HEK293T (cell line): Measurements from ENCODE around the gene HAGH.

ENCODE experiments used
- CTCF ChIA-PET: fragments of 350-600 bp; formaldehyde crosslinking; extraction: SDS; loops from one replicate; lab custom pipeline; 2021; ENCODE audit warnings: antibody characterized with exemption, inconsistent platforms; lab: Yijun Ruan, JAX
- POLR2A ChIA-PET: fragments of 350-600 bp; formaldehyde crosslinking; extraction: SDS; loops from one replicate; lab custom pipeline; 2020; ENCODE audit warnings: antibody characterized with exemption, inconsistent platforms; lab: Yijun Ruan, JAX
- DNase-seq: peaks from one replicate; pipeline ENCODE4 v3.0.0; 2012; ENCODE audit warnings: mixed read lengths; ENCODE audit errors: extremely low spot score
- ARNT ChIP-seq: fragments of 450-650 bp; IDR thresholded peaks from 2 replicates; pipeline ENCODE4 v1.6.1; 2017; ENCODE audit warnings: mild to moderate bottlenecking
- BHLHE40 ChIP-seq: fragments of 450-650 bp; IDR thresholded peaks from 2 replicates; pipeline ENCODE4 v1.6.1; 2016; ENCODE audit warnings: mild to moderate bottlenecking, moderate library complexity, borderline replicate concordance
- ELF4 ChIP-seq: fragments of 450-650 bp; IDR thresholded peaks from 2 replicates; pipeline ENCODE4 v1.6.1; 2017; ENCODE audit warnings: antibody characterized with exemption
- FOXA1 ChIP-seq: fragments of 450-650 bp; IDR thresholded peaks from 2 replicates; pipeline ENCODE4 v1.6.1; 2016; ENCODE audit warnings: mild to moderate bottlenecking
- FOXK2 ChIP-seq: fragments of 450-650 bp; IDR thresholded peaks from 2 replicates; pipeline ENCODE4 v1.6.1; 2016; ENCODE audit warnings: mild to moderate bottlenecking
- FOXM1 ChIP-seq: fragments of 450-650 bp; IDR thresholded peaks from 2 replicates; pipeline ENCODE4 v1.6.1; 2017; ENCODE audit warnings: mild to moderate bottlenecking, borderline replicate concordance
- HDGF ChIP-seq: fragments of 450-650 bp; IDR thresholded peaks from 2 replicates; pipeline ENCODE4 v1.6.1; 2017; ENCODE audit warnings: antibody characterized with exemption, borderline replicate concordance
- L3MBTL2 ChIP-seq: fragments of 450-650 bp; conservative IDR thresholded peaks from 2 replicates; pipeline ENCODE4 v1.6.1; 2016; ENCODE audit warnings: mild to moderate bottlenecking
- LEF1 ChIP-seq: fragments of 450-650 bp; IDR thresholded peaks from 2 replicates; pipeline ENCODE4 v1.6.1; 2017; ENCODE audit warnings: mild to moderate bottlenecking, borderline replicate concordance
- SP1 ChIP-seq: fragments of 450-650 bp; IDR thresholded peaks from 2 replicates; pipeline ENCODE4 v1.6.1; 2017
- SUZ12 ChIP-seq: fragments of 450-650 bp; IDR thresholded peaks from 2 replicates; pipeline ENCODE4 v1.6.1; 2016; ENCODE audit warnings: mild to moderate bottlenecking
- TARDBP ChIP-seq: fragments of 450-650 bp; IDR thresholded peaks from 2 replicates; pipeline ENCODE4 v1.6.1; 2016
- ZNF384 ChIP-seq: fragments of 450-650 bp; IDR thresholded peaks from 2 replicates; pipeline ENCODE4 v1.6.1; 2016
- TF ChIP-seq, protein P1 (sequence below): fragments of 450-650 bp; IDR thresholded peaks from 2 replicates; pipeline ENCODE4 v1.6.1; 2016

HAGH gene

DNA sequence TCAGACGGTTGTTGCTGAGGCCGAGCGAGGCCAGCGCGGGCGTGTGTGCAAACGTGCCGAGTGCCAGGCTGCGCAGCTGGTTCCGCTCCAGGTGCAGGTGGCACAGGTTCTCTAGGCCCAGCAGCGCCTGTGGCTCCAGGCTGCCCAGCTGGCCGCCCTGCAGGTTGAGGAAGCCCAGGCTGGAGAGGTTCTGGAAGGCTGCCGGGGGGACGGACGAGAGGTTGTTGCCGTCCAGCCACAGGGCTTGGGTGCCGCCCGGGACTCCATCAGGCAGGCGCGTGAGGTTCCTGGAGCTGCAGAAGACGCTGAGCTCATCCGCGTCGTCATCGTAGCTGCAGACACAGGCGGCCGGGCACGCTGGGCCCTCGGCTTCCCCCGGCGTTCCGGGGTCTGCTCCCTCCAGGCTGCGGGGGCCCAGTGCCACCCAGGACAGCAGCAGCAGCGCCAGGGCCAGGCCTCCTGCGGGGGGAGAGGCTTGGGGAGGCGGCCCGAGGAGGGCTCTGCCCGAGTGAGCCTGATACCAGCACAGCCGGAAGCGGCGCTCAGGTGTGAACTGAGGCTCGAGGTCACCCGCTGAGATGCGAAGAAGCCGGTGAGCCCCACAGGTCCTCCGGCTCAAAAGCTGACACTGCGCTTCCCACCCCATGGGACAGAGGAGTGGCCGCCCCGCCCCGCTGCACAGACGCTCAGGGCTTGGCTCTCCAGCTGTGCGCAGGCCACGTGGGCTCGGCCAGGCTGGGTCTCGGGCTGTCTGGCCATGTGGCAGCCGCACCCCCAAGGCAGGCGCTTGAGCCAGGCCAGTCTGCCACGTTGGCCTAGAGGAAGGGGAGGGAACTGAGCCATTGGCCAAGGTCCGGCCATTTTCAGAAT lies 34.4 kb downstream of the HAGH start:
- POLR2A ChIA-PET: interaction anchor here (0.8 to 2.9 kb wide), 2 partner anchors 9 to 12 kb away, joined by 3 to 25 read pairs; partner anchors contain the start of genes NUBP2 and SPSB3
- CTCF ChIA-PET: no interaction called here
- TF ChIP-seq BHLHE40: no peak
- TF ChIP-seq SUZ12: no peak
- TF ChIP-seq TARDBP: no peak
- TF ChIP-seq, protein P1, sequence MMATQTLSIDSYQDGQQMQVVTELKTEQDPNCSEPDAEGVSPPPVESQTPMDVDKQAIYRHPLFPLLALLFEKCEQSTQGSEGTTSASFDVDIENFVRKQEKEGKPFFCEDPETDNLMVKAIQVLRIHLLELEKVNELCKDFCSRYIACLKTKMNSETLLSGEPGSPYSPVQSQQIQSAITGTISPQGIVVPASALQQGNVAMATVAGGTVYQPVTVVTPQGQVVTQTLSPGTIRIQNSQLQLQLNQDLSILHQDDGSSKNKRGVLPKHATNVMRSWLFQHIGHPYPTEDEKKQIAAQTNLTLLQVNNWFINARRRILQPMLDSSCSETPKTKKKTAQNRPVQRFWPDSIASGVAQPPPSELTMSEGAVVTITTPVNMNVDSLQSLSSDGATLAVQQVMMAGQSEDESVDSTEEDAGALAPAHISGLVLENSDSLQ: no peak
- no peak for DNase-seq

DNA sequence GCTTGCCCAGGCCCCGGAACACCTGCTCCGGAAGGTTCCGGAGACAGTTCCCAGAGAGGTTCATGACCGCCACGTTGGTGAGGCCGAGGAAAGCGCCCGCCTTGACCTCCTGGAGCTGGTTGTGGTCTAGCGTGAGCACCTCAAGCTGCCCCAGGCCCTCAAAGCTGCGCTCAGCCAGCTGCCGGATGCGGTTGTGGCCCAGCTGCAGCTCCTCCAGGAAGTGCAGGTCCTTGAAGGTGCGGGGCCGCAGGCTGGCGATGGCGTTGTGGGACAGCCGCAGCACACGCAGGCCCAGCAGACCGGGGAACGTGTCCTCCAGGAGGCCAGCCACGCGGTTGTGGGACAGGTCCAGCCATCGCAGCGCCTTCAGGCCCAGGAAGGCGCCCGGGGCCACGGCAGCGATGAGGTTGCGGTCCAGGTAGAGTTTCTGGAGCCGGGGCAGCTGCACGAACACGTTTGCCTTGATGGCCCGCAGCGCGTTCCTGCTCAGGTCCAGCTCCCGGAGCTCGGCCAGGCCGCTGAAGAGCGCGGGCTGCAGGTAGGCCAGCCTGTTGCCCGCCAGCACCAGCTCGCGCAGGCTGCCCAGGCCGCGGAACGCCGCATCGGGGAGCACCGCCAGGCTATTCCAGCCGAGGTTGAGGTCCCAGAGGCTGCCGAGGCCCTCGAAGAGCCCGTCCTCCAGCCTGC lies 35.2 kb downstream of the HAGH start:
- no peak for TF ChIP-seq LEF1
- no peak for TF ChIP-seq FOXA1
- TF ChIP-seq BHLHE40: no peak
- CTCF ChIA-PET: no interaction called here
- POLR2A ChIA-PET: interaction anchor here (0.9 to 2.9 kb wide), 2 partner anchors 9 to 152 kb away, joined by 3 to 25 read pairs; partner anchors contain the start of genes MSRB1, NUBP2 and SPSB3
- no peak for DNase-seq

DNA sequence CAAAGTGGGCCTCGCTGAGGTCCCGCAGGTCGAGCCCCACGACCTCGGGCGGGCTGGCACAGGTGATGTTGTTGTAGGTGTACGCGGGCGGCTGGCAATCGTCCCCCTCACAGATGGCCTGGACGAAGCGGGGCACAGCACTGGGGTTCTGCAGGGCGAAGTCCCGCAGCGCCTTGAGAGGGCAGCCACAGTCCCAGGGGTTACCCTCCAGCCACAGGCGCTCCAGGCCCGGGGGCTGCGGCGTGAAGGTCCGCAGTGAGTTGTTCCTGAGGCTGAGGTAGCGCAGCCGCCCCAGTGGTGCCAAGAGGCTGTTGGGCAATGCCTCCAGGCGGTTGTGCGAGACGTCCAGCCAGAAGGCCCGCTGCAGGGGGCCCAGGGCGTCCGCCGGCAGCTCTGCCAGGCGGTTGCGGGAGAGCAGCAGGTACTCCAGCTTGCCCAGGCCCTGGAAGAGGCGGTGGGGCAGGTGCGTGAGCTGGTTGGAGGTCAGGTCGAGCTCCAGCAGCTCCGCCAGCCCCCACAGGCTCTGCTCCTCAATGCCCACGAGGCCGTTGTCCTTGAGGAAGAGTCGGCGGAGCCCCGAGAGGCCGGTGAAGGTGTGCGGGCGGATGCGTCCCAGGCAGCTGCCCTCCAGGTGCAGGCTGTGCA lies 35.9 kb downstream of the HAGH start:
- POLR2A ChIA-PET: interaction anchor here (0.9 to 2.9 kb wide), 2 partner anchors 8 to 153 kb away, joined by 3 to 25 read pairs; partner anchors contain the start of genes MSRB1, NUBP2 and SPSB3
- CTCF ChIA-PET: no interaction called here
- TF ChIP-seq SUZ12 (no peak), FOXK2 (no peak), BHLHE40 (no peak), LEF1 (no peak), TARDBP (no peak), ARNT (no peak), ELF4 (no peak), FOXM1 (no peak), HDGF (no peak), FOXA1 (no peak)
- DNase-seq: no peak

DNA sequence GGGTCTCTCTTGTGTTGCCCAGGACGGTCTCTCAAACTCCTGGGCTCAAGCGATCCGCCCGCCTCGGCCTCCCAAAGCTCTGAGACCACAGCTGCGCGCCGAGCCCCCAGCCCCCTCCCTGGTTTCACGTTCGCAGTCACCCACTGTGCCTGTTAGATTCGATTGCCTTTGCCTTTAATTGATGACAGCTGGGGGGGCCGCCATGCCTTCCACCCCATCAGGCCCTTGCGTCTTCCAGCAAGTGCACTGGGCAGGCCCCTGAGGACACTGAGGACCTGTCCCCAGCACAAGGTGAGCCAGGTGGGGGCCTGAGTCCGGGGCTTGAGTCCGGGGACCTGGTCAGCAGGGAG lies 36.4 kb downstream of the HAGH start:
- no peak for DNase-seq
- no peak for TF ChIP-seq SUZ12
- no peak for TF ChIP-seq FOXK2
- no peak for TF ChIP-seq ARNT
- no peak for TF ChIP-seq FOXM1
- TF ChIP-seq, protein P1: no peak
- TF ChIP-seq BHLHE40: no peak
- no peak for TF ChIP-seq SP1
- CTCF ChIA-PET: no interaction called here
- POLR2A ChIA-PET: no interaction called here

DNA sequence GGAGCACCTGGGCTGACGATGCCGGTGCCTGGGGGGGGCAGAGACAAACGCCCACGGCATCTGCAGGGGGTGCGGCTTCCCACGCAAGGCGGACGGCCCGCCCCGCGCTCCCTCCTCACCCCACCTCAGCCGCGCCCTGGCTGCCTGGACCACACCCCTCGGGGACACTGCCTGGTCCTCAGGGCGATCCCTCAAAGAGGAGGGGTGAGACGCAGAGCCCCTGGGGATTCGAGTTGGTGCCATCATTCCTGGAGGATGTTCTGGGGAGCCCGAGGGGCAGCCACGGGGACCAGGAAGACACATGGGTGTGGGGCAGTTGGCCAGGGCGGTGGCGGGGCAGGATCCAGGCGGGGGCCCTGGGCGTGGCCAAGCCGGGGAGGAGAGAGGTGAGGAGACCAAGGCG lies 37.0 kb downstream of the HAGH start:
- ChIA-PET POLR2A (no interaction called here), CTCF (no interaction called here)
- DNase-seq: no peak
- TF ChIP-seq FOXA1 (no peak), ZNF384 (no peak), ELF4 (no peak), ARNT (no peak), FOXM1 (no peak), TARDBP (no peak), BHLHE40 (no peak), SP1 (no peak), L3MBTL2 (no peak), SUZ12 (no peak)
- TF ChIP-seq, protein P1: no peak

DNA sequence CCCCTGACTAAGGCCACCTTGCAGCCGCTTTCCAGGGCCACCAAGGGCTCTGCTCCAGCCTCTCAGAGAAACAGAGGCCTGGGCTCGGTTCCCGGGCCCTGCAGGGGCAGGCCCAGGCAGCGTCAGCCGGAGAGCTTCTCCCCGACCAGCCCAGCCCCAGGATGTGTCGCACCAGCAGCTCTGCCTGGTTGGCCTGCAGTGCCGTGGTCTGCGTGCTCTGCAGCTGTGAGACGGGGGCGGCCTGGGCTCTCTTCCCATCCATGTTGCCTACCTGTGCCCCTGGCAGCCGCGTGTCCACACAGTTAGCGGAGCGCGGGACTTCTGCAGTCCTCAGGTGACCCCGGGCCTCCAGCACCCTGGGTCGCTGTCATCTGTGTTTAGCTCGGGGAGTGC lies 37.9 kb downstream of the HAGH start:
- no peak for TF ChIP-seq ZNF384
- TF ChIP-seq ARNT: no peak
- TF ChIP-seq SP1: no peak
- no peak for TF ChIP-seq SUZ12
- TF ChIP-seq ELF4: no peak
- no peak for TF ChIP-seq TARDBP
- TF ChIP-seq, protein P1: no peak
- TF ChIP-seq L3MBTL2: no peak
- no peak for TF ChIP-seq FOXM1
- ChIA-PET POLR2A (interaction anchor here (1.0 kb wide), 1 partner anchor 16 kb away, joined by 3 read pairs; the partner anchor contains the start of genes EME2 and MRPS34), CTCF (no interaction called here)
- DNase-seq: no peak
